ENCODE measurements around the gene COL19A1.

The COL19A1 gene

DNA sequence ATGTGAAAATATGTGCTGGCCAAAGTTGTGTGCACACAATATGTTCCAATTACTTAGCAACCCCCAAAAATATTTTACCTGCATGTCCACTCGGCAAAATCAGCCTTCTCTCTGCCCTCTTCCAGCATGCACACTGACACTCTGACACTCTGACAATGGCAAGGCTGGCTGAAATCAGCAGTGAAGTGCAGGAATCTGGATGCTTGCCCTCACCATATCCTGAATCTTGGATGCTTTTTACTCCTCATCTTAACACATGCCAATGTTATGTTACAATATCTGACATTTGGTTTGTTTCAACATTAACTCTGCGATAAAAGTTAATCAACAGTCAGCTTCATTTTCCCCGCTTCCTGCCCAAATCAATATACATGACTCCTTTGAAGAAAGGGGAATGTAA lies 233.4 kb downstream of the COL19A1 start:
- TF ChIP-seq CTCF (IDR thresholded peaks at IDR 0.05; ENCODE audit: extremely low read depth, missing control alignments), result no peak
- no peak for DNase-seq (ENCODE audit: low spot score)

DNA sequence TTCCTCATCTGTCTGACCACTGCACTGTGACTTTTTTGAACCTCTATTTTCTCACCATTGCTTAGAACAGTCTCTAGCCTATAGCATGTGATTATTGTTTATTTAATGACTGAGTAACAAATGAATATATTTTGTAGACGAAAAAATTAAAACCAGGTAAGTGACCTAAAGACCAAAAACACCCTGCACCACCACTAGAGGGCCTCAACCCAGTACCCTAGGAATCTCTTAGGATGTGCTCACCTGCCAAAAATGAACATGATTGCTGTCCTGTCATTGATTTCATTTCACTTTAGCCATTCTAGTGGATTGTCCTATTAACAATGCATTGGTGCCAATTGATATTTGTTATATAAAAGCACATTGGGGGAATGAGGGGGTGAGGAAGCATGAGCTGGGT lies 237.4 kb downstream of the COL19A1 start:
- no peak for TF ChIP-seq CTCF (IDR thresholded peaks at IDR 0.05; ENCODE audit: extremely low read depth, missing control alignments)
- DNase-seq (ENCODE audit: low spot score), result no peak

DNA sequence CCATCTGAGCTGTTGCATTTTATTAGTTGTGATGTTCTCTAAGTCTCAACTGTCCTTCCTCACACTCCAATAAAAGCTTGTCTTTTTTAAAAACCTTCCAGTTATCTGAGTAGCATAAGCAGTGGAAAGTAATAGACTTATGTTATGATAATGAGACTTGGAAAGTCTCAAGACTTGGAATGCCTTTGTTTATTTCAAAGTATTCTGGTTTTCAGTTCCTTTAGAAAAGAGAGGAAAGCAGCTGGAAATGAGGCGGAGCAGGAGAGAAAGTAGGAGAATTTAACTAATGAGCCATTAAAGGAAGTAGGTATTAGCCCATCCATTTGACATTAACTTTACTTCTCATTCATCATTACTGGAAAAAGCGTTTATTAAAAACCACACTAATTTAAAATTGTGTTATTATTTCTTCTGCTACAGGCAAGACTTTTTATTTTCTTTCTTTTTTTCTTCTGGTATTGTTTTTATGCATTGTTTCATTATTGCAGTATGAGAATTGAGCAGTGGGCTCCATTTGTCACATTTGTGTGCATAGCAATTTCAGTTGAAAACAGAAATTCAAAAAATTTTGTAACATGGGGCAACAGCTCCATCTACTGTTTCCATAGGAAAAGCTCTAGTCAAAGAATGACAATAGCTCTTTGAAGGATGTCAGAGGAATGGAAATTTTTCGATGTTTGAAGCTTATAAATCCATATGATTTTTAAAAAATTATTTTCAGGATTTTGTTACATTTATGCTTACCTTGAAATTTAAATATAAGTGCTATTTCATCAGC lies 241.7 kb downstream of the COL19A1 start:
- TF ChIP-seq CTCF (IDR thresholded peaks at IDR 0.05; ENCODE audit: extremely low read depth, missing control alignments), result peak; percentile 16
- peak; percentile 27 for DNase-seq (ENCODE audit: low spot score)

DNA sequence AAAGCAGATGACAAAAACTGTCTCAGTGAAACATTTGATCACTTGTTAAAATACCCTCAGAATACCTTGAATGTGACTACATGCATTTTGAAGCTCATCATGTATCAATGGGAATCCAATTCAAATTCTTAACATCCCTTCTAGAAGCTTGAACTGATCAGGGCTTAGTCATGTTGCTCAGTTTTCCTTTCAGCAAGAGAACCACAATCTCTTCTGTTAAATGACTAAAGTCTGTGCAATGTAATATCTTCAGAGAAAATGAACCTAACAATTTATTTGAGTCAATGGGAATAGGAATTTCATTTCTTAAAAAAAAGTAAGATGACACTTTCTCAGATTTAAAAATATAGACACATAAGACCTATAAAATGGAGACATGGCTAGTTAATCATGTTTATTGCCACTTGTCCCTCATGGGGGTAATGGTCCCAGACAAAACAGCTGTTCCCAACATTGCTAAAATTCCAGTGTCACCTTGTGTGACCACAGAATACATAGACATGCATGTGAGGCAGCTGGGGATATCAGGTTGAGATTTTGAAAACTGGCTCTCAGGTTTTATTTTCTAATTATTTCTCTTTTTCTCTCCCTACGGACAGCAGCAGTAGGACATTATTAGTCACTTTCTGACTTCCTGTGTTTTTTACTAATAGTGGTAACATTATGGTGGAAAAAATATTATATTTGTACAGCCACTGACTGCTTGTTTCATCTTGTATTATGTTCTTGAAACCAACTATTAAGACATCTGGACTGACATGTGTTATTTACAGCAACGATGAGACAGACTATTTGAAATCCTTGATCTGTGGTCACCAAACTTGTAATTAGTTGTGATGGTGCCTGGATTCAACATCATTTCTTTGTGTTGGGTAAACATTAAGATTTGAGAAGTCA lies 244.0 kb downstream of the COL19A1 start:
- no peak for TF ChIP-seq CTCF (IDR thresholded peaks at IDR 0.05; ENCODE audit: extremely low read depth, missing control alignments)
- DNase-seq (ENCODE audit: low spot score), result no peak

DNA sequence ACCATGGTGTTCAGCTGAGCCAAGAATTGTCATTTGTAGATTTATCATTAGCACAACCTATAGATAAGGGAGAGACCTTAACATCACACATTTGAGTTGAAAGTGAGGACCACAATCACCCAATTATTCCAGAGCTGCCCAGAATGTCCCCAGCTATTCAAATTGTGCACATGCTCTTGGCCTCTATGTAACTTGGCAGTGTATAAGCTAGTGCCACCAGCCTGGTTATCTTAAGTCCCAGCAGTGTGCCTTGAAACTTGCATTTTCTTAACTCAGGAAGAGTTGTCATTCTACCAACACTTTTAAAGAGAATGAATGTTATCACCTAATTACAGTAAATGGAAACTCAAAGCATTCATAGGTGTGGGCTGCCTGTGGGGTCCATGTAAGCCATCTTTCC lies 245.4 kb downstream of the COL19A1 start:
- no peak for DNase-seq (ENCODE audit: low spot score)
- TF ChIP-seq CTCF (IDR thresholded peaks at IDR 0.05; ENCODE audit: extremely low read depth, missing control alignments), result no peak

DNA sequence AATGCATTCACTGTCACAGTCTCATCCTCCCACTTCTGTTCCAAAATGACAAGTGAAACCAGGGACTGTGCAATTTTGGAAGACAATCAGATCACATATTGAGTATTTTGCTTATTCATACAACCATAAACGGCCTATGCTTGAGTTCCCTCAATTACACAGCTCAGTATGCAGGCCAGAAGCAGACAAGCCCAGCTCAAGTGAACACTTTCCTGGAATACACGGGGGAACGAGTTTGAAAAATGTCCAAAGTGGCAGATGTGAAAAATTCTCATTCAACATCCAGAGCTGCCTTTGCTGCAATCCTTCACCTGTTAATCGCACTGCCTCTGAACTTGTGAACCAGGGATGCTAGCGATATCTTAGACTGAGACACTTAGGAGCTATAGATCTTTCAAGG lies 246.4 kb downstream of the COL19A1 start:
- DNase-seq (ENCODE audit: low spot score), result no peak
- TF ChIP-seq CTCF (IDR thresholded peaks at IDR 0.05; ENCODE audit: extremely low read depth, missing control alignments), result no peak

DNA sequence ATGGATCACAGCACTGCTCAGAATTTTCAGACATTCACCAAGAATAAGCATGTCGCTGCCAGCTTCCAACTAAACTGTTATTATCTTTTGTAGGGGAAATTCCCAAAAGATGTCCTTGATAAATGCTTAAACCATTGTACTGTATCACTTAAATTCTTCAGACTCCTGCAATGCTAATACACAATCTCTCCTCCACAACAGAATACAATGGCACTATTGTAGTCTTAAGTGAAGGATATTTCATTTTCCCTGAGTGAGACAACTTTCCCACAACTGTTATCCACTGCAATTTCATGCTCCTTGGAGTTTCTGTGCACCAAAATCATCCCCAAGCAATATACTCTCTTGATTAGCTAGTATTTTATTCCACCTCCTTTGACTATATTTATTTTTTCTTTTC lies 246.8 kb downstream of the COL19A1 start:
- no peak for DNase-seq (ENCODE audit: low spot score)
- no peak for TF ChIP-seq CTCF (IDR thresholded peaks at IDR 0.05; ENCODE audit: extremely low read depth, missing control alignments)
